ENCODE data around the gene DNAI7.
A peak's percentile ranks its signal among the peaks of the same experiment; 100 is the strongest.

DNAI7 gene

GRCh38 chr12:25100194-25101091 lies 94.5 kb downstream of the DNAI7 start:
- DNase-seq (ENCODE audit: low spot score), result no peak

GRCh38 chr12:25099010-25099409 lies 96.0 kb downstream of the DNAI7 start:
- no peak for DNase-seq (ENCODE audit: low spot score)

GRCh38 chr12:25089738-25090137 lies 105.2 kb downstream of the DNAI7 start:
- DNase-seq (ENCODE audit: low spot score), result no peak

GRCh38 chr12:25087596-25087995 lies 107.4 kb downstream of the DNAI7 start:
- DNase-seq (ENCODE audit: low spot score), result no peak

- DNase-seq (ENCODE audit: low spot score), result peak; percentile 24
Measured at GRCh38 chr12:25084816-25085215, 110.1 kb downstream of the DNAI7 start.

GRCh38 chr12:25083211-25083610 lies 111.7 kb downstream of the DNAI7 start:
- DNase-seq (ENCODE audit: low spot score), result no peak

- DNase-seq (ENCODE audit: low spot score), result no peak
Measured at GRCh38 chr12:25082628-25083027, 112.3 kb downstream of the DNAI7 start.

- no peak for DNase-seq (ENCODE audit: low spot score)
Measured at GRCh38 chr12:25079393-25079792, 115.6 kb downstream of the DNAI7 start.

GRCh38 chr12:25074954-25075353 lies 120.0 kb downstream of the DNAI7 start:
- no peak for DNase-seq (ENCODE audit: low spot score)

- no peak for DNase-seq (ENCODE audit: low spot score)
Measured at GRCh38 chr12:25074113-25074512, 120.8 kb downstream of the DNAI7 start.

GRCh38 chr12:25072906-25073650 lies 121.9 kb downstream of the DNAI7 start:
- no peak for DNase-seq (ENCODE audit: low spot score)

GRCh38 chr12:25071366-25071765 lies 123.6 kb downstream of the DNAI7 start:
- no peak for DNase-seq (ENCODE audit: low spot score)

- no peak for DNase-seq (ENCODE audit: low spot score)
Measured at GRCh38 chr12:25069224-25069623, 125.7 kb downstream of the DNAI7 start.

GRCh38 chr12:25065035-25065434 lies 129.9 kb downstream of the DNAI7 start:
- no peak for DNase-seq (ENCODE audit: low spot score)

GRCh38 chr12:25063873-25064628 lies 130.9 kb downstream of the DNAI7 start:
- no peak for DNase-seq (ENCODE audit: low spot score)

GRCh38 chr12:25058658-25059058 lies 136.3 kb downstream of the DNAI7 start:
- DNase-seq (ENCODE audit: low spot score), result no peak

Measured in iPS-NIHi11 (cell line).